ENCODE measurements around the gene LRRC36. TPM values are rescaled to one million over a fixed set of nuclear protein-coding genes. Genes with fewer than 3 reads are reported as not detected.
A peak's percentile ranks its signal among the peaks of the same experiment; 100 is the strongest.

The LRRC36 gene
- total and polyA plus RNA-seq, 2 of the 13 experiments (the other 11 are each of a cell fraction or from before 2014, with no cell fraction given), result 0.12 to 0.15 TPM

DNA sequence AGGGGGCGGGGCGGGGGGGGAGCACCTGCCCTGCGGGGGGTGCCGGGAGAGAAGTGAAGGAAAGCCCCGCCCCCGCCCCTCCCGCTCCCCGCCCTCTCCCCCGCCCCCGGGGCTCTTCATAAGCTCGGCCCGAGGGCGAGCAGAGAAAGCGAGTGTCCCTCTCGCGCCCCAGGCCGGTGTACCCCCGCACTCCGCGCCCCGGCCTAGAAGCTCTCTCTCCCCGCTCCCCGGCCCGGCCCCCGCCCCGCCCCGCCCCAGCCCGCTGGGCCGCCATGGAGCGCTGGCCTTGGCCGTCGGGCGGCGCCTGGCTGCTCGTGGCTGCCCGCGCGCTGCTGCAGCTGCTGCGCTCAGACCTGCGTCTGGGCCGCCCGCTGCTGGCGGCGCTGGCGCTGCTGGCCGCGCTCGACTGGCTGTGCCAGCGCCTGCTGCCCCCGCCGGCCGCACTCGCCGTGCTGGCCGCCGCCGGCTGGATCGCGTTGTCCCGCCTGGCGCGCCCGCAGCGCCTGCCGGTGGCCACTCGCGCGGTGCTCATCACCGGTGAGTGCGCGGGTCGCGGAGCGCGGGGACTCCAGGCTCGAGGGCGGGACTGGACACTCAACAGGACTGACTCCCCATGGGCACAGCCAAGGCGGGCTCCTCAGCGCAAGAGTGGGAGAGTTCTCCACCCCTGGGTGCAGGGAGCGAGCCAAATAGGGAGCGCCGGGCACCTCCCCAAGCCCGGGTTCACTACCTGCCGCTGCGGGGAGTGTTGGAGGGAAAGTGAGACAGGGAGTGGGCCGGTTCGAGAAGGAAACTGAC is 104.6 kb downstream of the LRRC36 start, which contains the start of gene HSD11B2 (continued):
- TF ChIP-seq, protein P1, sequence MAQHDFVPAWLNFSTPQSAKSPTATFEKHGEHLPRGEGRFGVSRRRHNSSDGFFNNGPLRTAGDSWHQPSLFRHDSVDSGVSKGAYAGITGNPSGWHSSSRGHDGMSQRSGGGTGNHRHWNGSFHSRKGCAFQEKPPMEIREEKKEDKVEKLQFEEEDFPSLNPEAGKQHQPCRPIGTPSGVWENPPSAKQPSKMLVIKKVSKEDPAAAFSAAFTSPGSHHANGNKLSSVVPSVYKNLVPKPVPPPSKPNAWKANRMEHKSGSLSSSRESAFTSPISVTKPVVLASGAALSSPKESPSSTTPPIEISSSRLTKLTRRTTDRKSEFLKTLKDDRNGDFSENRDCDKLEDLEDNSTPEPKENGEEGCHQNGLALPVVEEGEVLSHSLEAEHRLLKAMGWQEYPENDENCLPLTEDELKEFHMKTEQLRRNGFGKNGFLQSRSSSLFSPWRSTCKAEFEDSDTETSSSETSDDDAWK (CRISPR knock-in tag; IDR thresholded peaks at IDR 0.05), result no peak
- TF ChIP-seq POLR2AphosphoS5 (IDR thresholded peaks at IDR 0.05; ENCODE audit: low read depth, low read length) (peak; percentile 60; the same call in 1 of the 2 replicates), CCDC6 (CRISPR knock-in tag; IDR thresholded peaks at IDR 0.05) (peak; percentile 22; the same call in 1 of the 2 replicates), KLF11 (CRISPR knock-in tag; IDR thresholded peaks at IDR 0.05) (no peak), NFYB (CRISPR knock-in tag; IDR thresholded peaks at IDR 0.05) (no peak; the same call in 1 of the 2 replicates), SMAD3 (CRISPR knock-in tag; IDR thresholded peaks at IDR 0.05) (no peak), CCAR2 (optimal IDR thresholded peaks at IDR 0.05; ENCODE audit: low read depth, low read length) (no peak), ZNF33B (CRISPR knock-in tag; IDR thresholded peaks at IDR 0.05) (no peak), HMGA1 (CRISPR knock-in tag; conservative IDR thresholded peaks at IDR 0.05) (no peak), ZMYM3 (CRISPR knock-in tag; IDR thresholded peaks at IDR 0.05) (no peak), ZNF552 (CRISPR knock-in tag; IDR thresholded peaks at IDR 0.05; ENCODE audit: borderline replicate concordance) (no peak), PHF20 (CRISPR knock-in tag; IDR thresholded peaks at IDR 0.05) (no peak), ZFX (CRISPR knock-in tag; IDR thresholded peaks at IDR 0.05; ENCODE audit: low read depth) (peak; percentile 62; the same call in 1 of the 2 replicates), ZNF230 (CRISPR knock-in tag; IDR thresholded peaks at IDR 0.05) (0 out of 2 replicates have a peak, but pooled peaks have one; percentile 22), ZNF17 (CRISPR knock-in tag; IDR thresholded peaks at IDR 0.05) (no peak), YY1 (IDR thresholded peaks at IDR 0.05; ENCODE audit: insufficient read depth, insufficient replicate concordance, low read depth, low read length) (peak; percentile 81), PHF21A (CRISPR knock-in tag; IDR thresholded peaks at IDR 0.05) (peak; percentile 10; the same call in 1 of the 2 replicates), HNRNPLL (IDR thresholded peaks at IDR 0.05; ENCODE audit: low read depth, low read length, poor library complexity, severe bottlenecking) (peak; percentile 77), RBM22 (optimal IDR thresholded peaks at IDR 0.05; ENCODE audit: low read length) (peak; percentile 32)
- TF ChIP-seq, protein P2, sequence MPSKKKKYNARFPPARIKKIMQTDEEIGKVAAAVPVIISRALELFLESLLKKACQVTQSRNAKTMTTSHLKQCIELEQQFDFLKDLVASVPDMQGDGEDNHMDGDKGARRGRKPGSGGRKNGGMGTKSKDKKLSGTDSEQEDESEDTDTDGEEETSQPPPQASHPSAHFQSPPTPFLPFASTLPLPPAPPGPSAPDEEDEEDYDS (CRISPR knock-in tag; IDR thresholded peaks at IDR 0.05), result peak; percentile 30; the same call in 1 of the 2 replicates
- TF ChIP-seq, protein P3, sequence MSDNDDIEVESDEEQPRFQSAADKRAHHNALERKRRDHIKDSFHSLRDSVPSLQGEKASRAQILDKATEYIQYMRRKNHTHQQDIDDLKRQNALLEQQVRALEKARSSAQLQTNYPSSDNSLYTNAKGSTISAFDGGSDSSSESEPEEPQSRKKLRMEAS (IDR thresholded peaks at IDR 0.05), result peak; percentile 49; the same call in 1 of the 2 replicates
- TF ChIP-seq, protein P4, sequence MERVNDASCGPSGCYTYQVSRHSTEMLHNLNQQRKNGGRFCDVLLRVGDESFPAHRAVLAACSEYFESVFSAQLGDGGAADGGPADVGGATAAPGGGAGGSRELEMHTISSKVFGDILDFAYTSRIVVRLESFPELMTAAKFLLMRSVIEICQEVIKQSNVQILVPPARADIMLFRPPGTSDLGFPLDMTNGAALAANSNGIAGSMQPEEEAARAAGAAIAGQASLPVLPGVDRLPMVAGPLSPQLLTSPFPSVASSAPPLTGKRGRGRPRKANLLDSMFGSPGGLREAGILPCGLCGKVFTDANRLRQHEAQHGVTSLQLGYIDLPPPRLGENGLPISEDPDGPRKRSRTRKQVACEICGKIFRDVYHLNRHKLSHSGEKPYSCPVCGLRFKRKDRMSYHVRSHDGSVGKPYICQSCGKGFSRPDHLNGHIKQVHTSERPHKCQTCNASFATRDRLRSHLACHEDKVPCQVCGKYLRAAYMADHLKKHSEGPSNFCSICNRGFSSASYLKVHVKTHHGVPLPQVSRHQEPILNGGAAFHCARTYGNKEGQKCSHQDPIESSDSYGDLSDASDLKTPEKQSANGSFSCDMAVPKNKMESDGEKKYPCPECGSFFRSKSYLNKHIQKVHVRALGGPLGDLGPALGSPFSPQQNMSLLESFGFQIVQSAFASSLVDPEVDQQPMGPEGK (CRISPR knock-in tag; IDR thresholded peaks at IDR 0.05), result peak; percentile 83
- TF ChIP-seq, protein P5, sequence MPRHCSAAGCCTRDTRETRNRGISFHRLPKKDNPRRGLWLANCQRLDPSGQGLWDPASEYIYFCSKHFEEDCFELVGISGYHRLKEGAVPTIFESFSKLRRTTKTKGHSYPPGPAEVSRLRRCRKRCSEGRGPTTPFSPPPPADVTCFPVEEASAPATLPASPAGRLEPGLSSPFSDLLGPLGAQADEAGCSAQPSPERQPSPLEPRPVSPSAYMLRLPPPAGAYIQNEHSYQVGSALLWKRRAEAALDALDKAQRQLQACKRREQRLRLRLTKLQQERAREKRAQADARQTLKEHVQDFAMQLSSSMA (CRISPR knock-in tag; IDR thresholded peaks at IDR 0.05), result 0 out of 2 replicates have a peak, but pooled peaks have one; percentile 11
